Neuronal stem cell (in vitro differentiated cells): Measurements from ENCODE around the gene AUTS2.

Experiments used
- DNase-seq: peaks from one replicate; pipeline ENCODE4 v3.0.0-alpha.2; 2013; ENCODE audit warnings: low spot score
- H2AFZ ChIP-seq: one replicate; pipeline ENCODE4 v1.6.1; 2013; ENCODE audit warnings: mild to moderate bottlenecking, low read length, inconsistent platforms
- H2AK5ac ChIP-seq: 2 replicates; pipeline ENCODE4 v1.6.1; 2013; ENCODE audit warnings: low read depth, mild to moderate bottlenecking, inconsistent platforms, low read length, moderate library complexity, mixed read lengths
- H2BK120ac ChIP-seq: 2 replicates; pipeline ENCODE4 v1.6.1; 2013; ENCODE audit warnings: low read depth, mild to moderate bottlenecking, inconsistent platforms, low read length, moderate library complexity, mixed read lengths
- H2BK12ac ChIP-seq: one replicate; pipeline ENCODE4 v1.6.1; 2013; ENCODE audit warnings: low read length, inconsistent platforms
- H2BK15ac ChIP-seq: 2 replicates; pipeline ENCODE4 v1.6.1; 2013; ENCODE audit warnings: mild to moderate bottlenecking, low read length, inconsistent platforms, mixed read lengths
- H2BK5ac ChIP-seq: one replicate; pipeline ENCODE4 v1.6.1; 2013; ENCODE audit warnings: inconsistent platforms, mild to moderate bottlenecking, low read length, moderate library complexity
- H3K14ac ChIP-seq: one replicate; pipeline ENCODE4 v1.6.1; 2013; ENCODE audit warnings: low read length, inconsistent platforms
- H3K18ac ChIP-seq: 2 replicates; pipeline ENCODE4 v1.6.1; 2013; ENCODE audit warnings: low read length, inconsistent platforms
- H3K23ac ChIP-seq: 2 replicates; pipeline ENCODE4 v1.6.1; 2013; ENCODE audit warnings: low read depth, mild to moderate bottlenecking, mixed read lengths, low read length, inconsistent platforms; ENCODE audit not compliant: poor library complexity
- H3K27ac ChIP-seq: replicated peaks from 3 replicates; pipeline ENCODE4 v1.5.1; 2013; ENCODE audit warnings: low read length, inconsistent platforms
- H3K27me3 ChIP-seq, 3 experiments: 2 replicates each; pipeline ENCODE4 v1.6.1; 2013; ENCODE audit warnings: low read length in 3 of 3, mild to moderate bottlenecking in 2 of 3, inconsistent platforms in 1 of 3, low read depth in 1 of 3, mixed read lengths in 1 of 3, moderate library complexity in 1 of 3; ENCODE audit not compliant: control insufficient read depth in 3 of 3, insufficient read depth in 3 of 3
- H3K36me3 ChIP-seq, 2 donors: replicated peaks in 1 of 2; 2 replicates each; pipeline ENCODE4 v1.6.1; 2013; ENCODE audit warnings: low read length in 2 of 2; ENCODE audit not compliant: control insufficient read depth in 2 of 2, insufficient read depth in 2 of 2
- H3K4ac ChIP-seq: 2 replicates; pipeline ENCODE4 v1.6.1; 2013; ENCODE audit warnings: inconsistent platforms, mild to moderate bottlenecking, low read length, moderate library complexity
- H3K4me1 ChIP-seq, 2 donors: 1 replicate in 1 of 2; 2 replicates in 1 of 2; pipeline ENCODE4 v1.6.1; 2013; ENCODE audit warnings: low read length in 2 of 2, low read depth in 1 of 2; ENCODE audit not compliant: control insufficient read depth in 2 of 2, insufficient read depth in 1 of 2
- H3K4me2 ChIP-seq: one replicate; pipeline ENCODE4 v1.6.1; 2013; ENCODE audit warnings: mild to moderate bottlenecking, low read length, inconsistent platforms; ENCODE audit not compliant: insufficient read depth, poor library complexity, severe bottlenecking
- H3K4me3 ChIP-seq, 2 donors: 2 replicates each; pipeline ENCODE4 v1.5.1; 2013; ENCODE audit warnings: low read length in 2 of 2, mild to moderate bottlenecking in 2 of 2, inconsistent platforms in 1 of 2, moderate library complexity in 1 of 2
- H3K79me1 ChIP-seq: one replicate; pipeline ENCODE4 v1.6.1; 2013; ENCODE audit warnings: low read depth, mild to moderate bottlenecking, inconsistent platforms, low read length, moderate library complexity
- H3K9ac ChIP-seq: one replicate; pipeline ENCODE4 v1.6.1; 2013; ENCODE audit warnings: mild to moderate bottlenecking, low read depth, low read length, inconsistent platforms; ENCODE audit not compliant: poor library complexity
- H3K9me3 ChIP-seq, 2 donors: replicated peaks in 1 of 2; 2 replicates each; pipeline versions ENCODE3 to v1.6.1; 2013; ENCODE audit warnings: low read length in 2 of 2, mild to moderate bottlenecking in 2 of 2, inconsistent platforms in 1 of 2, low read depth in 1 of 2, mixed read lengths in 1 of 2, moderate library complexity in 1 of 2; ENCODE audit not compliant: control insufficient read depth in 2 of 2, insufficient read depth in 1 of 2
- H4K8ac ChIP-seq: one replicate; pipeline ENCODE4 v1.6.1; 2013; ENCODE audit warnings: low read depth, mild to moderate bottlenecking, inconsistent platforms, low read length, moderate library complexity
- H4K91ac ChIP-seq: one replicate; pipeline ENCODE4 v1.6.1; 2013; ENCODE audit warnings: low read length, low read depth, mild to moderate bottlenecking, inconsistent platforms; ENCODE audit not compliant: poor library complexity
- WGBS, 2 donors: extraction: QIAGEN DNeasy Blood & Tissue Kit; methylation state at CpG; one replicate each; pipeline ENCODE4 v1.1.7; 2013; ENCODE audit warnings: missing lambda C conversion rate in 2 of 2, mixed read lengths in 1 of 2; ENCODE audit not compliant: insufficient read length in 2 of 2, insufficient replicate concordance in 1 of 2; ENCODE audit errors: extremely low coverage in 2 of 2; 5-methylcytosine and 5-hydroxymethylcytosine counted together

AUTS2 gene

DNA sequence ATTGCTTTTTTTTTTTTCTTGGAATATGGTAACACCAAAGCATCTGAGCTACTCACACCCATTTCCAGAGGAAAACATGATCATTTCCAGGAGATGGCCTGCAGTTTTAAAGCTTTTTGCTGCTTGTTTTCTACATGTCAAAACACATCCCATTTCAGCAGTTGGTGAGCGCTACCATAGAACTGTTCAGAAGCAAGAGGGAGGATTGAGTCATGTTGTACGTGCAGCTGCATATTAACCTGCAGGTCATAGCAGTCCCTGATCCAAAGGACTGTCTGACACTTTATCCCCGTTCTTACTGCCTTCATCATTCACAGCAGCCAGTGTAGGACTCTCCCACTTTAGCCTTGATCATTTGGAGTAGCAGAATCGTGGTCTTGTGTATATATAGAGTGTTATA, 124.6 kb downstream of the AUTS2 start:
- Histone ChIP-seq H2BK5ac (no peak overlapping the region), H3K79me1 (no peaks in the 10 kb centered on the region), H3K14ac (no peak overlapping the region), H2BK12ac (no peak overlapping the region), H2BK15ac (no peak overlapping the region), H3K18ac (no peak overlapping the region), H3K23ac (no peak overlapping the region), H3K4me3 (no peak overlapping the region), H3K27me3 (no peaks in the 10 kb centered on the region), H3K36me3 (no peaks in the 10 kb centered on the region), H2AFZ (no peak overlapping the region), H2BK120ac (no peak overlapping the region), H2AK5ac (no peak overlapping the region), H4K91ac (no peak overlapping the region), H3K27ac (no peak overlapping the region), H3K4me2 (no peak overlapping the region), H3K9ac (no peak overlapping the region), H3K9me3 (no peaks in the 10 kb centered on the region), H3K4me1 (peaks cover 8 to 13% of the 10 kb centered on the region in 2 donors), H3K4ac (no peak overlapping the region), H4K8ac (no peak overlapping the region)
- WGBS, 2 donors = no CpG with 5 or more reads among the region's 4 CpGs
- no peak for DNase-seq

DNA sequence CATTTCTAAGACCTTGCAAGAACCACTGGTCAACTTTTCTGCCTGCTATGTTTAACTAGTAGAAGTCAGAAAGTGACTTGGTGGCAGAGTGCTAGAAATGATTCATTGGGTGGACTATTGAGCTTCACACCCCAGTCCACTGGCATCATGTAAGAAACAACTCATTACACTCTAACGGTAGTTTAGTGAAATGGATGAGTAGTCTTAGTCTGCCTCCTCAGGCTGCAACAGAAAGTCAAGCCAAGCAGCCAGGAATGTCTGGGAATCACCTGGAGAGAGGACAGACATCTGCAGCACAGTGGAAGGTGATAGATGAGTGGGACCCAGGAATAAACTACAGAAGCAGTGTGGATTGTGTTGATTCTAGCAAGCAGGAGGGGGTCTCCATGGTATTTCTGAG, 125.4 kb downstream of the AUTS2 start:
- H3K79me1 ChIP-seq = no peaks in the 10 kb centered on the region
- H3K14ac ChIP-seq = no peak overlapping the region
- no peak for DNase-seq
- H3K4ac ChIP-seq = no peak overlapping the region
- H2AFZ ChIP-seq = no peak overlapping the region
- no peaks in the 10 kb centered on the region for H3K36me3 ChIP-seq
- no peak overlapping the region for H3K9ac ChIP-seq
- H2BK12ac ChIP-seq = no peak overlapping the region
- no peak overlapping the region for H2BK5ac ChIP-seq
- no peaks in the 10 kb centered on the region for H3K9me3 ChIP-seq
- no peak overlapping the region for H3K4me3 ChIP-seq
- H2AK5ac ChIP-seq = no peak overlapping the region
- H2BK120ac ChIP-seq = no peak overlapping the region
- WGBS, 2 donors = no CpG with 5 or more reads among the region's 1 CpG
- no peak overlapping the region for H4K8ac ChIP-seq
- H3K23ac ChIP-seq = no peak overlapping the region
- no peak overlapping the region for H4K91ac ChIP-seq
- H3K27me3 ChIP-seq = no peaks in the 10 kb centered on the region
- no peak overlapping the region for H3K18ac ChIP-seq
- H2BK15ac ChIP-seq = no peak overlapping the region
- no peak overlapping the region for H3K27ac ChIP-seq
- peaks cover 6 to 13% of the 10 kb centered on the region in 2 donors for H3K4me1 ChIP-seq
- no peak overlapping the region for H3K4me2 ChIP-seq

DNA sequence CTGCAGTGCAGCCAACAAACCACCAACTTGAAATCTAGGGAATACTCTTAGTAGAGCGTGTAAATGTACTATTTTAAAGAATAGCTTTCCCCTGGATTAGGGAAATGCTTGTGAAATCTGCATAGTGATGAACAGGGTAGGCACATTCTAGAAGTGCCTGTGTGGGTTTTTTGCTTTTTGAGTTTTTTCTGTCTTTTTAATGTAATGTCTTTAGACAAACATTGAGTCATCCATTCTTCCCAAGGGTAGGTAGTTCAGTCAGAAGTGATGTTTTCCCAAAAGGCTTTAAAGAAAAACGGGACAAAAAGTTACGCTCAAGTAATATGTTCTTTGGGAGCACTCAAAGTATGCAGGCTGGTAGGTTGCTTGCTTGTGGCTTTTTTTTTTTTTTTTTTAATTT, 130.0 kb downstream of the AUTS2 start:
- Histone ChIP-seq H3K14ac (no peak overlapping the region), H3K9me3 (no peaks in the 10 kb centered on the region)

DNA sequence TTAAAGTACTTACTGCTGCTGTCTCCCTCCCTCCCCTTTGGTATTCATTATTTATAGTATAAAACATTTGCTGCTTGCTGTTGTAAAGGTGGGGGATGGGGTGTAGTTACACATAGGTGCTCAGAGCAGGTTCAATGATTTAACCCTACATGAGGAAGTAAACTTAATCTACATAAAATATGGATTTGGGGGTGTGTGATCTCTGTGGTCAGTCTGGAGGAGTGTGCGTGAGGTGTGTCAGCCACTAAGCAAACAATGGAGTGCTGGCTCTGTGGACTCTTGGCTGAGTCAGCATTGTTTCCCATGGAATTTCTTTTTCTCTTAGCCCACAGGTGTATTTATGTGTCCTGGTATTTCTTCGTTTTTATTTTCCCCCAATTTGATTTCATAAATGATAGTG, 133.9 kb downstream of the AUTS2 start:
- Histone ChIP-seq H4K91ac (no peak overlapping the region), H3K79me1 (no peaks in the 10 kb centered on the region), H4K8ac (no peak overlapping the region), H2BK15ac (no peak overlapping the region), H3K36me3 (no peaks in the 10 kb centered on the region), H2BK120ac (no peak overlapping the region), H3K4ac (no peak overlapping the region), H3K27me3 (no peaks in the 10 kb centered on the region), H3K9me3 (no peaks in the 10 kb centered on the region), H3K9ac (no peak overlapping the region), H2BK12ac (no peak overlapping the region), H2AK5ac (no peak overlapping the region), H3K14ac (no peak overlapping the region), H2AFZ (no peak overlapping the region), H3K4me1 (peaks cover 6 to 8% of the 10 kb centered on the region in 2 donors), H3K23ac (no peak overlapping the region), H3K18ac (no peak overlapping the region), H3K4me3 (no peak overlapping the region), H3K4me2 (no peak overlapping the region), H2BK5ac (no peak overlapping the region), H3K27ac (no peak overlapping the region)
- no CpG with 5 or more reads among the region's 2 CpGs for WGBS, 2 donors
- no peak for DNase-seq

More for the DNA sequence above, 130.0 kb downstream of the AUTS2 start:
- H2BK12ac ChIP-seq = no peak overlapping the region
- H4K8ac ChIP-seq = no peak overlapping the region
- H3K4me3 ChIP-seq = no peak overlapping the region
- H3K4ac ChIP-seq = no peak overlapping the region
- peaks cover 10 to 17% of the 10 kb centered on the region in 2 donors for H3K4me1 ChIP-seq
- H3K4me2 ChIP-seq = no peak overlapping the region
- H3K79me1 ChIP-seq = no peaks in the 10 kb centered on the region
- DNase-seq = no peak
- H4K91ac ChIP-seq = no peak overlapping the region
- no peaks in the 10 kb centered on the region for H3K36me3 ChIP-seq
- no peak overlapping the region for H2AK5ac ChIP-seq
- H2AFZ ChIP-seq = no peak overlapping the region
- no peak overlapping the region for H2BK5ac ChIP-seq
- no peaks in the 10 kb centered on the region for H3K27me3 ChIP-seq
- H3K9ac ChIP-seq = no peak overlapping the region
- no CpG with 5 or more reads among the region's 3 CpGs for WGBS, 2 donors
- H2BK15ac ChIP-seq = no peak overlapping the region
- H3K18ac ChIP-seq = no peak overlapping the region
- no peak overlapping the region for H3K23ac ChIP-seq
- no peak overlapping the region for H3K27ac ChIP-seq
- no peak overlapping the region for H2BK120ac ChIP-seq
